HG03520 (cell line): ENCODE measurements around the gene SRP72.
"Not testable (repeated sequence)": the region's sequence is repeated elsewhere in the genome, so short reads cannot be mapped to it uniquely, and the experiment has no call there.

ENCODE experiments used
- ATAC-seq: cut with Tn5 transposase; IDR thresholded peaks from one replicate; pipeline ENCODE4 v1.9.1; 2021; ENCODE audit warnings: mild to moderate bottlenecking, moderate library complexity; ENCODE audit not compliant: unreplicated experiment

The SRP72 gene

DNA sequence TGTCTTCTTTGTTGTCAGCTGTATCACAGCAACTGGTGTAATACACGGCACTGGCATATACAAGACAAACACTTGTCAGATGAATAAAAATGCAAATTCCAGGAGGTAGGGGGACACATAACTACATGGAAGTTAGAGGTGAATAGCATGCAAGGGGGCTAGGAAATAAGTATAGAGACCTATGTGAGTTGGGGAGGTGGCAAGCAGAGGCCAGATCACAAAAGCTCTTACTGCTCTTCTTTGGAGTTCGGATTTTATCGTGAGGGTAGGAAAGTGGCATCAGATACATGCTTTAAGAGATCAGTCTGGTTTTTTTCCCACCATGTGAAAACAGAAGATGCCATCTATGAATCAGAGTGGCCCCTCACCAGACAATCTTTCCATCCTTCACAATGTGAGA, 2.8 kb upstream of the SRP72 start:
- no peak for ATAC-seq

DNA sequence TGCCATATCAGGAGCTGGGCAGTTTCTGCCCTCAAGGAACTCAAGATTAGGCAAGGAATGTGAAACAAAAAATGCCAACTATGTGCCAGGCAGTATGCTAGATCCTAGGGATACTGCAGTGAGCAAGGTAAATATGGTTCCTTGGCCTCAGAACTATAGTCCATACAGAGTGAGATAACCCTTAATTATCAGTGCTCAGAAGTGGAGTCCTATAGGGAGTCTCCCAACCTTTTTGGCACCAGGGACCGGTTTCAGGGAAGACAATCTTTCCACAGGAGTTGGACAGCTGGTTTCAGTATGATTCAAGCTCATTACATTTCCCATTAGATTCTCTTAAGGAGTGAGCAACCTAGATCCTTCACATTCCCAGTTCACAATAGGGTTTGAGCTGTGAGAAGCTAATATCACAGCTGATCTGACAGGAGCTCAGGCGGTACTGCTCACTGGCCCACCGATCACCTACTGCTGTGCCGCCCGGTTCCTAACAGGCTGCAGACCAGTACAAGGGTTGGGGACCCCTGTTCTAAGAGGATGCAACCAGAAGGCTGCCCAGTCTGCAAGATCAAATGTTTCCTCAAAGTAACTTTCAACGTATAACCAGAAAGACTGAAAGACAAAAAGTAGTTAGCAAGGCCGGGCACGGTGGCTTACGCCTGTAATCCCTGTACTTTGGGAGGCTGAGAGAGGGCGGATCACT, 1.7 kb upstream of the SRP72 start:
- no peak for ATAC-seq

- not testable (repeated sequence) for ATAC-seq
These were observed 1.1 kb upstream of the SRP72 start for GRCh38 chr4:56466296-56466761.

DNA sequence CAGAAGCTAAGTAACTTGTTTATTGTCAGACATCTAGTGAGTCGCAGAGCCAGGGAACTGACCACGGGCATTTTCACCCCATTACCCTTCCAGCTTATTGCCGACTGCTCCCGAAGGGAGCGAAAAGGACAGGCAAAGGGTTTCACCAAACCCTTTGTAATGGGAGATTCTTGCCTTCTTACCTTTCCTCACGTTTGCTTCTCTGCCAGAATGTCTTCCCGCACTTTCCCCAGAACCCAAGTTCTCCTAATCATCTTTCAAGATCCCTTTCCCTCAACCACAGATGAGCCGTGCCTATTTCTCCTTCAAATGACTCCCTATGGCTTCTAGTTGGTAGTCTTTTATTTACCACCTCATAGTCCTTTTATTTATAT, 520 bp upstream of the SRP72 start:
- ATAC-seq = no peak

- peak; percentile 41 for ATAC-seq
These were observed 643 bp downstream of the SRP72 start for GRCh38 chr4:56468097-56468422.

DNA sequence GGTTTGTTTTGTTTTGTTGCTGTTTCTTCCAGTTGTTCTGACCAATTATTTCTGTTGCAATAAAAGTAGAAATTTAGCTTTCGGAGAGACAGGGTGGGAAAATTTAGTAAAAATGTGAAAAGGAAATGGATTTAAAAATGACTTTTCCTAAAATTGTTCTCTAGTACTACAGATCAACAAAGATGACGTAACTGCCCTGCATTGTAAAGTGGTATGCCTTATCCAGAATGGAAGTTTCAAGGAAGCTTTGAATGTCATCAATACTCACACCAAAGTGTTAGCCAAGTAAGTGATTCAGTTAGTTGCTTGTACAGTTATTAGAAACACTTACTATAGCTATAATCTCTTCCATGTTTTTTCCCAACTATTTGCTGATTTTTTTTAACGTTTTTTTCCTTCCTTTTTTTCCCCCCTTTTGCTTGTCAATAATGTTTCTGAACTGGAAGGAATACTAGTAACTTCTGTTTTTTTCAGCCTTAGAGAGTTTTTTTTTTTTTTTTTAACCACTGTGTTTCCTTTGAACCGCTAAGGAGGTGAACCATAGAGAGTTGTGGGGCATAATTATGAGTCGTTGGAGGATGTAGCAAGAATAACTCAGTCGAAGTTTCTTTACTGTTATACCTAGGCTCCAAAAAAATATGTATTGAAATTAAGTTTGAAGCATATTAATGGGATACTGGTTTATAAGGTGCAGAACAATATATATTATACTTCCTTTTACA, 2.2 kb downstream of the SRP72 start:
- no peak for ATAC-seq

- ATAC-seq = peak; percentile 78
These were observed 8.5 kb downstream of the SRP72 start for GRCh38 chr4:56475917-56476316.

GRCh38 chr4:56477192-56477702, 9.8 kb downstream of the SRP72 start:
- ATAC-seq = no peak

DNA sequence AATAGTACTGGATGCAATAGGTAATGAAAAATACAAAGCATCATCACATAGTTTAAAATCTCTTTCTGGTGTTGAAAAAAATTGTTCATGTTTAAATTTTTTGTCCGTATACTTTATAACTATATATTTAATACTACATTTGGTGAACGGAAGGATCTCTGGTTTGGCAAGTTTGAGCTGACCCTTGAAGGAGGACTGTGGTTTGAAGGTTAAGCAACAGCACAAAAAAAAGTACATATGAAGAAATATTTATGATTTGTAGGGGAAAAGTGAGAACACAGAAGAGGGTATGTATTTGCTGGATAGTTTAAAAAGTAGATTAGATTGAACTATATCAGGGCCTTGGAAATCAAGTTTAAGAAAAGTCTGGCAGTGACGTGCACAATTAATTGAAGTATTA, 13.3 kb downstream of the SRP72 start:
- no peak for ATAC-seq

GRCh38 chr4:56496241-56496640, 28.8 kb downstream of the SRP72 start:
- no peak for ATAC-seq

GRCh38 chr4:56505269-56506130, 38.1 kb downstream of the SRP72 start, which contains the start of gene ARL9:
ARL9 (plus strand) TSS chr4:56505791; CDS start chr4:56505863, 72 bp downstream.
- ATAC-seq = no peak

- ATAC-seq = no peak
These were observed 43.7 kb downstream of the SRP72 start for GRCh38 chr4:56511098-56511497.

GRCh38 chr4:56512166-56512565, 44.7 kb downstream of the SRP72 start:
- no peak for ATAC-seq

- no peak for ATAC-seq
These were observed 46.1 kb downstream of the SRP72 start for GRCh38 chr4:56513517-56513916.

- peak; percentile 90 for ATAC-seq
These were observed 63.1 kb downstream of the SRP72 start for GRCh38 chr4:56530269-56531148.

DNA sequence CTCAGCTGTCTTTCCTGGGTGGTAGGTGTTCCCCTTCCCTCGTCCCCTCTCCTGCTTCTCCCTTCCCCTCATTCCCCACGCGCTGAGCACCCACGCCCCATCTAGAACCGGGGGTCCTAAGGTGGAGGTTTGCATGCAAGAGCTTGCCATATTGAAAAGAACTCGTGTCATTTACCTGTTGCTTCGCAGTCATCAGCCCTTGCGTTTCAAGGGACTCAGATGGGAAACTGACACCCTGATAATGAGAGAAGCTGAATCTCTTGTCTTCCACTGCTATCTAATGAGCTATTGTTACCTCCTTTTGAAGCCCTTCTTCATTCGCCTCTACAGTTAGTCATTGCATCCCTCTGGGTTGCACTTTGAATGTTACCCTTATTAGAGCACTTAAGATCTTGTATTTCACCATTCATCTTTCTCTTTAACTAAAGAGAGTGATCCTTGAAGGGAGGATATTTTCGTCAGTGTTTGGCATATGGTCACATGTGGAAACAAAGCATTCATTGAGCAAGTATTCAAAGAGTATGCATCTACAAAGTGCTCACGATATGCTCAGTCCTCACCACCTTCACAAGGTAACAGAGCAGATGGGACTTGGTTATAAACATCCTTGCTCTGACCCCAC, 63.8 kb downstream of the SRP72 start:
- no peak for ATAC-seq

- ATAC-seq = no peak
These were observed 64.4 kb downstream of the SRP72 start for GRCh38 chr4:56531823-56532222.

GRCh38 chr4:56532239-56532638, 64.8 kb downstream of the SRP72 start:
- no peak for ATAC-seq

GRCh38 chr4:56535915-56536314, 68.5 kb downstream of the SRP72 start:
- no peak for ATAC-seq

DNA sequence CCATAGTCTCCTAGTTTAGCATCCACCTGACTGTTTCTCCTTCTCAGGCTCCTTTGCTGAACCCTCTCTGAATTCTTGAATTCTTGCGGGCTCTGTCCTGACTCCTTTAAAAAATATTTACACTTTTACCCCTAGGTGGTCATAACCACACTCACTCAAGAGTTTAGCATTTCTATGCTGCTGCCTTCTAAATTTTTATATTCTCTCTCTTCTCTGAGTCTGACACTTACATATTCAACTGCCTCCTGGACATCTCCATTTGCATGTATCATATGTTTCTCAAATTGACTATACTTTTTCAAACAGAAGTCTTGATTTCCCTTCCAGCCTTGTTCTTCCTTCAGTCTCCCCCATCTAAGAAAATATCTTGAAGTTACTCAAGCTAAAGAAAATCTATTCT, 69.7 kb downstream of the SRP72 start:
- no peak for ATAC-seq
